ENCODE data around the gene NOXO1.

Gene NOXO1

GRCh38 chr16:2023092-2024031 lies 42.1 kb upstream of the NOXO1 start:
- TF ChIP-seq MYC (IDR thresholded peaks at IDR 0.05; ENCODE audit: low read depth, low read length) (peak; percentile 63; the same call in 1 of the 2 replicates), POLR2A (IDR thresholded peaks at IDR 0.05; ENCODE audit: extremely low read depth, insufficient read length) (peak; percentile 69), CTCF (IDR thresholded peaks at IDR 0.05; ENCODE audit: low read depth, low read length) (peak; percentile 75), MAX (IDR thresholded peaks at IDR 0.05; ENCODE audit: low read depth, low read length) (peak; percentile 74)
- DNase-seq (ENCODE audit: low read depth) = peak; percentile 87

GRCh38 chr16:2022723-2023091 lies 41.4 kb upstream of the NOXO1 start:
- TF ChIP-seq CTCF (IDR thresholded peaks at IDR 0.05; ENCODE audit: low read depth, low read length) (no peak), MYC (IDR thresholded peaks at IDR 0.05; ENCODE audit: low read depth, low read length) (no peak), POLR2A (IDR thresholded peaks at IDR 0.05; ENCODE audit: extremely low read depth, insufficient read length) (no peak), MAX (IDR thresholded peaks at IDR 0.05; ENCODE audit: low read depth, low read length) (no peak)
- no peak for DNase-seq (ENCODE audit: low read depth)
- H3K4me3 ChIP-seq (ENCODE audit: low read depth, low read length) = no peak overlapping the region

More at GRCh38 chr16:2023092-2024031, 42.1 kb upstream of the NOXO1 start:
- no peak overlapping the region for H3K4me3 ChIP-seq (ENCODE audit: low read depth, low read length)

GRCh38 chr16:2019921-2020831 lies 38.9 kb upstream of the NOXO1 start:
- H3K4me3 ChIP-seq (ENCODE audit: low read depth, low read length) = no peak overlapping the region
- TF ChIP-seq POLR2A (IDR thresholded peaks at IDR 0.05; ENCODE audit: extremely low read depth, insufficient read length) = no peak
- no peak for DNase-seq (ENCODE audit: low read depth)

- H3K4me3 ChIP-seq (ENCODE audit: low read depth, low read length) = no peak within 1 kb of the TSS
- no peak for TF ChIP-seq CTCF (IDR thresholded peaks at IDR 0.05; ENCODE audit: low read depth, low read length)
- TF ChIP-seq MAX (IDR thresholded peaks at IDR 0.05; ENCODE audit: low read depth, low read length) = no peak
- no peak for TF ChIP-seq POLR2A (IDR thresholded peaks at IDR 0.05; ENCODE audit: extremely low read depth, insufficient read length)
- TF ChIP-seq MYC (IDR thresholded peaks at IDR 0.05; ENCODE audit: low read depth, low read length) = no peak
- DNase-seq (ENCODE audit: low read depth) = no peak
Observed at GRCh38 chr16:2019518-2019920, 38.2 kb upstream of the NOXO1 start, which contains the start of gene NPW. TSS of gene NPW (plus strand) at chr16:2019785.

- DNase-seq (ENCODE audit: low read depth) = peak; percentile 56
- TF ChIP-seq POLR2A (IDR thresholded peaks at IDR 0.05; ENCODE audit: extremely low read depth, insufficient read length) (no peak), CTCF (IDR thresholded peaks at IDR 0.05; ENCODE audit: low read depth, low read length) (peak; percentile 70)
- no peak overlapping the region for H3K4me3 ChIP-seq (ENCODE audit: low read depth, low read length)
Observed at GRCh38 chr16:2016407-2016922, 35.2 kb upstream of the NOXO1 start.

GRCh38 chr16:2015947-2016208 lies 34.6 kb upstream of the NOXO1 start:
- H3K4me3 ChIP-seq (ENCODE audit: low read depth, low read length) = no peak overlapping the region
- DNase-seq (ENCODE audit: low read depth) = no peak
- TF ChIP-seq POLR2A (IDR thresholded peaks at IDR 0.05; ENCODE audit: extremely low read depth, insufficient read length) (no peak), CTCF (IDR thresholded peaks at IDR 0.05; ENCODE audit: low read depth, low read length) (no peak), MAX (IDR thresholded peaks at IDR 0.05; ENCODE audit: low read depth, low read length) (no peak), MYC (IDR thresholded peaks at IDR 0.05; ENCODE audit: low read depth, low read length) (no peak)
